IPS-20b (cell line): ENCODE data around the gene MGAT4C.
"Not testable (repeated sequence)": the region's sequence is repeated elsewhere in the genome, so short reads cannot be mapped to it uniquely, and the experiment has no call there.

Source experiments
- H3K27ac ChIP-seq: one replicate; pipeline ENCODE4 v1.5.1; 2013; ENCODE audit warnings: low read length
- H3K27me3 ChIP-seq: 2 replicates; pipeline ENCODE4 v1.6.1; 2013; ENCODE audit warnings: mild to moderate bottlenecking, low read length, inconsistent platforms; ENCODE audit not compliant: insufficient read depth
- H3K36me3 ChIP-seq: 2 replicates; pipeline ENCODE4 v1.6.1; 2013; ENCODE audit warnings: low read depth, mild to moderate bottlenecking, inconsistent platforms, low read length, moderate library complexity; ENCODE audit not compliant: insufficient read depth
- H3K4me1 ChIP-seq: 2 replicates; pipeline ENCODE4 v1.6.1; 2013; ENCODE audit warnings: mild to moderate bottlenecking, control low read depth, inconsistent platforms, low read length, moderate library complexity; ENCODE audit not compliant: insufficient read depth
- H3K4me3 ChIP-seq: 2 replicates; pipeline ENCODE4 v1.5.1; 2013; ENCODE audit warnings: mild to moderate bottlenecking, low read length, inconsistent platforms
- H3K9ac ChIP-seq: 2 replicates; pipeline ENCODE4 v1.6.1; 2013; ENCODE audit warnings: low read depth, mild to moderate bottlenecking, inconsistent platforms, low read length, moderate library complexity
- H3K9me3 ChIP-seq: 2 replicates; pipeline ENCODE4 v1.6.1; 2013; ENCODE audit warnings: mild to moderate bottlenecking, low read depth, low read length, inconsistent platforms; ENCODE audit not compliant: insufficient read depth

The MGAT4C gene

GRCh38 chr12:86122846-86123468 is 133.2 kb downstream of the MGAT4C start:
- H3K27me3 ChIP-seq: no peaks in the 10 kb centered on the region

GRCh38 chr12:86118161-86118560 is 138.0 kb downstream of the MGAT4C start:
- no peaks in the 10 kb centered on the region for H3K4me1 ChIP-seq
- no peak overlapping the region for H3K9ac ChIP-seq
- no peak overlapping the region for H3K27ac ChIP-seq
- H3K27me3 ChIP-seq: no peaks in the 10 kb centered on the region
- no peaks in the 10 kb centered on the region for H3K36me3 ChIP-seq
- H3K4me3 ChIP-seq: no peak overlapping the region
- H3K9me3 ChIP-seq: no peaks in the 10 kb centered on the region

More at GRCh38 chr12:86122846-86123468, 133.2 kb downstream of the MGAT4C start:
- no peak overlapping the region for H3K4me3 ChIP-seq
- no peaks in the 10 kb centered on the region for H3K4me1 ChIP-seq
- no peak overlapping the region for H3K27ac ChIP-seq
- H3K36me3 ChIP-seq: no peaks in the 10 kb centered on the region
- no peaks in the 10 kb centered on the region for H3K9me3 ChIP-seq
- no peak overlapping the region for H3K9ac ChIP-seq

- H3K9ac ChIP-seq: no peak overlapping the region
- H3K4me3 ChIP-seq: no peak overlapping the region
- H3K36me3 ChIP-seq: no peaks in the 10 kb centered on the region
- H3K4me1 ChIP-seq: no peaks in the 10 kb centered on the region
- H3K27ac ChIP-seq: no peak overlapping the region
- H3K27me3 ChIP-seq: no peaks in the 10 kb centered on the region
- H3K9me3 ChIP-seq: no peaks in the 10 kb centered on the region
These were observed 138.5 kb downstream of the MGAT4C start for GRCh38 chr12:86117711-86118110.

- Histone ChIP-seq H3K9ac (no peak overlapping the region), H3K36me3 (no peaks in the 10 kb centered on the region), H3K4me1 (no peaks in the 10 kb centered on the region), H3K27ac (no peak overlapping the region), H3K9me3 (no peaks in the 10 kb centered on the region), H3K27me3 (no peaks in the 10 kb centered on the region), H3K4me3 (no peak overlapping the region)
These were observed 152.1 kb downstream of the MGAT4C start for GRCh38 chr12:86104087-86104486.

- H3K36me3 ChIP-seq: no peaks in the 10 kb centered on the region
- no peaks in the 10 kb centered on the region for H3K27me3 ChIP-seq
- H3K4me1 ChIP-seq: peaks cover 7% of the 10 kb centered on the region; the same call in 1 of the 2 replicates
- H3K4me3 ChIP-seq: no peak overlapping the region
- no peak overlapping the region for H3K9ac ChIP-seq
- no peaks in the 10 kb centered on the region for H3K9me3 ChIP-seq
- no peak overlapping the region for H3K27ac ChIP-seq
These were observed 159.0 kb downstream of the MGAT4C start for GRCh38 chr12:86097161-86097560.

- Histone ChIP-seq H3K4me1 (peaks cover 3% of the 10 kb centered on the region; the same call in 1 of the 2 replicates), H3K9me3 (no peaks in the 10 kb centered on the region), H3K9ac (no peak overlapping the region), H3K27ac (no peak overlapping the region), H3K4me3 (no peak overlapping the region), H3K27me3 (no peaks in the 10 kb centered on the region), H3K36me3 (no peaks in the 10 kb centered on the region)
These were observed 164.5 kb downstream of the MGAT4C start for GRCh38 chr12:86091681-86092080.

- Histone ChIP-seq H3K36me3 (no peaks in the 10 kb centered on the region), H3K4me3 (no peak overlapping the region), H3K9ac (no peak overlapping the region), H3K27ac (no peak overlapping the region), H3K27me3 (no peaks in the 10 kb centered on the region), H3K4me1 (peaks cover 2% of the 10 kb centered on the region; the same call in 1 of the 2 replicates), H3K9me3 (no peaks in the 10 kb centered on the region)
These were observed 174.3 kb downstream of the MGAT4C start for GRCh38 chr12:86081843-86082242.

- H3K4me1 ChIP-seq, H3K9me3 ChIP-seq, H3K36me3 ChIP-seq, H3K9ac ChIP-seq, H3K27ac ChIP-seq, H3K27me3 ChIP-seq, H3K4me3 ChIP-seq: not testable (repeated sequence)
These were observed 197.1 kb downstream of the MGAT4C start for GRCh38 chr12:86059052-86059451.

GRCh38 chr12:86057092-86057845 is 198.9 kb downstream of the MGAT4C start:
- peaks cover 9% of the 10 kb centered on the region; the same call in 1 of the 2 replicates for H3K9me3 ChIP-seq
- no peak overlapping the region for H3K27ac ChIP-seq
- H3K27me3 ChIP-seq: no peaks in the 10 kb centered on the region
- H3K9ac ChIP-seq: no peak overlapping the region
- no peak overlapping the region for H3K4me3 ChIP-seq
- H3K36me3 ChIP-seq: no peaks in the 10 kb centered on the region
- no peaks in the 10 kb centered on the region for H3K4me1 ChIP-seq

GRCh38 chr12:86052921-86053320 is 203.3 kb downstream of the MGAT4C start:
- no peak overlapping the region for H3K4me3 ChIP-seq
- H3K36me3 ChIP-seq: no peaks in the 10 kb centered on the region
- no peaks in the 10 kb centered on the region for H3K4me1 ChIP-seq
- no peaks in the 10 kb centered on the region for H3K27me3 ChIP-seq
- no peak overlapping the region for H3K27ac ChIP-seq
- H3K9ac ChIP-seq: no peak overlapping the region
- no peaks in the 10 kb centered on the region for H3K9me3 ChIP-seq

GRCh38 chr12:86050010-86050409 is 206.2 kb downstream of the MGAT4C start:
- Histone ChIP-seq H3K9ac (no peak overlapping the region), H3K9me3 (no peaks in the 10 kb centered on the region), H3K27me3 (no peaks in the 10 kb centered on the region), H3K27ac (no peak overlapping the region), H3K36me3 (no peaks in the 10 kb centered on the region), H3K4me1 (no peaks in the 10 kb centered on the region), H3K4me3 (no peak overlapping the region)

GRCh38 chr12:86044396-86044795 is 211.8 kb downstream of the MGAT4C start:
- Histone ChIP-seq H3K4me3 (no peak overlapping the region), H3K9me3 (peaks cover 28% of the 10 kb centered on the region), H3K36me3 (no peaks in the 10 kb centered on the region), H3K4me1 (no peaks in the 10 kb centered on the region), H3K27me3 (no peaks in the 10 kb centered on the region), H3K27ac (no peak overlapping the region), H3K9ac (no peak overlapping the region)
